ENCODE results near the gene CRIM1. TPM values are rescaled to one million over a fixed set of nuclear protein-coding genes. Genes with fewer than 3 reads are reported as not detected.

Gene CRIM1
- total and polyA plus RNA-seq, 4 donors, result 2.2 to 22.1 (median 9.6) TPM

GRCh38 chr2:36513661-36514060, 158.1 kb downstream of the CRIM1 start (continued):
- no peak for TF ChIP-seq CTCF (IDR thresholded peaks at IDR 0.05; ENCODE audit: low read depth, low read length, missing input control)
- no peak for TF ChIP-seq SP1 (IDR thresholded peaks at IDR 0.05)
- TF ChIP-seq JUND (IDR thresholded peaks at IDR 0.05), result no peak
- TF ChIP-seq FOXA2 (IDR thresholded peaks at IDR 0.05), result no peak
- TF ChIP-seq RAD21 (IDR thresholded peaks at IDR 0.05), result no peak
- TF ChIP-seq TAF1 (conservative IDR thresholded peaks at IDR 0.05), result no peak

GRCh38 chr2:36515538-36515937, 160.0 kb downstream of the CRIM1 start:
- H3K27ac ChIP-seq (ENCODE audit: low read depth in 1 of 2, low read length in 2 of 2), result no peak overlapping the region
- DNase-seq (ENCODE audit: low spot score), result no peak
- H3K9ac ChIP-seq (ENCODE audit: low read depth in 1 of 2, low read length in 2 of 2), result no peak overlapping the region
- no peaks in the 10 kb centered on the region for H3K9me3 ChIP-seq (ENCODE audit: control insufficient read depth in 4 of 4, low read length in 3 of 4)
- TF ChIP-seq CTCF (IDR thresholded peaks at IDR 0.05; ENCODE audit: low read depth, low read length, missing input control), result no peak
- no peak for TF ChIP-seq EGR1 (IDR thresholded peaks at IDR 0.05; ENCODE audit: low read depth in 2 of 2)
- no peaks in the 10 kb centered on the region for H3K27me3 ChIP-seq (ENCODE audit: control insufficient read depth in 4 of 4, insufficient read depth in 4 of 4, low read length in 3 of 4)
- no peaks in the 10 kb centered on the region for H3K4me1 ChIP-seq (ENCODE audit: control insufficient read depth in 4 of 4, insufficient read depth in 4 of 4, low read length in 3 of 4)
- H3K36me3 ChIP-seq (ENCODE audit: control insufficient read depth in 4 of 4, insufficient read depth in 3 of 4, low read depth in 1 of 4, low read length in 3 of 4), result peaks cover 0 to 2% (median 0%) of the 10 kb centered on the region in 4 donors
- WGBS, result 95% methylated on average over 7 of the region's 7 CpGs
- H3K4me3 ChIP-seq (ENCODE audit: low read depth in 1 of 3, low read length in 3 of 3), result no peak overlapping the region

- Histone ChIP-seq H3K4me3 (ENCODE audit: low read depth in 1 of 3, low read length in 3 of 3) (no peak overlapping the region), H3K9ac (ENCODE audit: low read depth in 1 of 2, low read length in 2 of 2) (no peak overlapping the region), H3K9me3 (ENCODE audit: control insufficient read depth in 4 of 4, low read length in 3 of 4) (no peaks in the 10 kb centered on the region), H3K4me1 (ENCODE audit: control insufficient read depth in 4 of 4, insufficient read depth in 4 of 4, low read length in 3 of 4) (no peaks in the 10 kb centered on the region), H3K36me3 (ENCODE audit: control insufficient read depth in 4 of 4, insufficient read depth in 3 of 4, low read depth in 1 of 4, low read length in 3 of 4) (peaks cover 0 to 2% (median 0%) of the 10 kb centered on the region in 4 donors), H3K27ac (ENCODE audit: low read depth in 1 of 2, low read length in 2 of 2) (no peak overlapping the region), H3K27me3 (ENCODE audit: control insufficient read depth in 4 of 4, insufficient read depth in 4 of 4, low read length in 3 of 4) (no peaks in the 10 kb centered on the region)
- no peak for DNase-seq (ENCODE audit: low spot score)
- TF ChIP-seq ZBTB33 (IDR thresholded peaks at IDR 0.05) (no peak), REST (IDR thresholded peaks at IDR 0.05) (no peak), JUND (IDR thresholded peaks at IDR 0.05) (no peak), FOXA1 (IDR thresholded peaks at IDR 0.05) (no peak), SP1 (IDR thresholded peaks at IDR 0.05) (no peak), NR2F2 (IDR thresholded peaks at IDR 0.05) (no peak), MAX (IDR thresholded peaks at IDR 0.05) (no peak), YY1 (IDR thresholded peaks at IDR 0.05) (no peak), HNF4A (conservative IDR thresholded peaks at IDR 0.05) (no peak)
- 88% methylated on average over 8 of the region's 8 CpGs for WGBS
Measured at GRCh38 chr2:36516136-36516870, 160.7 kb downstream of the CRIM1 start.
